NK-92 treated with Interleukin-12 subunit alpha and Interleukin-12 subunit beta, amount 100 ng/mL, for 24 hours (cell line): ENCODE data around the gene TBR1.

ENCODE experiments used
- DNase-seq: peaks from one replicate; lab custom pipeline; 2025; lab: John Stamatoyannopoulos, UW

Gene TBR1

DNA sequence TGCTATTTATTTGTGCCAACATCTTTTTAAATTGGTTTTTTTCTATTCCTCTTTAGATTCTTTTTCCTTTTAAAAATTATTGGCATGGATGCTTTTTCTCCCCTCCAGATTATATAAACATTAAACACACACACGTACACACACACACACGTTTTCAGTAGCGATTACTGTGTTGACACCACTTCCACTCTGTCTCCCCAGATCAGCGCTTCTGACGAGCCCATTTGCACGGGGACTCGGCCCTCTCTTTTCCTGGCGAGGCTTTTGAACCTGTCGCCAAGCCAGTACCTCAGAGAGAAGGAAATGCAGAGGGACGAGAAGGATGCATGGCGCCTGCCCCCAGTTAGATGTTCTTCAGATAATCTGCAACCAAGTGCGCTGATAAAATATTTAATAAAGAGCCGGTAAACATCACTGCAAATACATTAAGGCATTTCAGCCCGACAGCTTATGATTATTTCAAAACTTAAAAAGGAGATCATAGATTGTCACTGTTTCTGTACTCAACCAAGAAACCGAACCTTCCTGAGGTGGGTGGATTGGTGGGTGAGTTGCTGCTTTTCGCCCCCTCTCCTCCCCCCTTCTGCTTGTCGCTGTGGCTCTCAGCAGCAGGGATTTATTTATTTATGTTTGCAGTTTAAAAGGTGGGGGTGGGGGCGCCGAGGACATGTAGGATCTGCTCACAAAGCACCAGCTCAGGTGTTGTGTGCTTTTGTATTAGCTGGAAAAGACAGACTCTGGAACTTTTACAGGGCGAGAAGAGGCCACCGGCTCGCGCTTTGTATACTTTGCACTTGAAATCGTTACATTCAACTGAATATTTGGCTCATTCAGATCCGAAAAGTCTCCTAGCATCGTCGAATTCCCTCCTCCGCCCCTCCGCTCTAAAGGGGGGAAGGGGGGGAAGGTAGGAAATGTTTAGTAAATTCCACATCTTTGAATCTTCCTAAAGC, 787 bp upstream of the TBR1 start:
- DNase-seq, result no peak

DNA sequence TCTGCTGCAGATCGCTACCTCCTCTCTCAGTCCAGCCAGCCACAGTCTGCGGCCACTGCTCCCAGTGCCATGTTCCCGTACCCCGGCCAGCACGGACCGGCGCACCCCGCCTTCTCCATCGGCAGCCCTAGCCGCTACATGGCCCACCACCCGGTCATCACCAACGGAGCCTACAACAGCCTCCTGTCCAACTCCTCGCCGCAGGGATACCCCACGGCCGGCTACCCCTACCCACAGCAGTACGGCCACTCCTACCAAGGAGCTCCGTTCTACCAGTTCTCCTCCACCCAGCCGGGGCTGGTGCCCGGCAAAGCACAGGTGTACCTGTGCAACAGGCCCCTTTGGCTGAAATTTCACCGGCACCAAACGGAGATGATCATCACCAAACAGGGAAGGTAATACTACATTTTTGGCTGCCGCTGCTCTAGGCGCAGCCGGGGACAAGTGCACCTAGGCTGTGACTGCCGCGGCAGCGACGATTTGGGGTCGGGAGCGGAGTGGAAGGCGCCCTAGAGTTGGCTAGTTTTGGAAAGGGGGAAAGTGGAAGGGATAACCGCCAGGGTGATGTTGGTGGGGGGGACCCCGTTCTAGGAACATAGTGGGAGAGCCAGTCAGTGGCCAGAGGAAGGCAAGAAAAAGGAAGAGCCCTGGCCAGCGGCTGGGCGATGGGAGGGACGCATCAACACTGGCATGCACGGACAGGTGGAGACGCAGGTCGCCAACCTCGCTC, 776 bp downstream of the TBR1 start:
- no peak for DNase-seq

DNA sequence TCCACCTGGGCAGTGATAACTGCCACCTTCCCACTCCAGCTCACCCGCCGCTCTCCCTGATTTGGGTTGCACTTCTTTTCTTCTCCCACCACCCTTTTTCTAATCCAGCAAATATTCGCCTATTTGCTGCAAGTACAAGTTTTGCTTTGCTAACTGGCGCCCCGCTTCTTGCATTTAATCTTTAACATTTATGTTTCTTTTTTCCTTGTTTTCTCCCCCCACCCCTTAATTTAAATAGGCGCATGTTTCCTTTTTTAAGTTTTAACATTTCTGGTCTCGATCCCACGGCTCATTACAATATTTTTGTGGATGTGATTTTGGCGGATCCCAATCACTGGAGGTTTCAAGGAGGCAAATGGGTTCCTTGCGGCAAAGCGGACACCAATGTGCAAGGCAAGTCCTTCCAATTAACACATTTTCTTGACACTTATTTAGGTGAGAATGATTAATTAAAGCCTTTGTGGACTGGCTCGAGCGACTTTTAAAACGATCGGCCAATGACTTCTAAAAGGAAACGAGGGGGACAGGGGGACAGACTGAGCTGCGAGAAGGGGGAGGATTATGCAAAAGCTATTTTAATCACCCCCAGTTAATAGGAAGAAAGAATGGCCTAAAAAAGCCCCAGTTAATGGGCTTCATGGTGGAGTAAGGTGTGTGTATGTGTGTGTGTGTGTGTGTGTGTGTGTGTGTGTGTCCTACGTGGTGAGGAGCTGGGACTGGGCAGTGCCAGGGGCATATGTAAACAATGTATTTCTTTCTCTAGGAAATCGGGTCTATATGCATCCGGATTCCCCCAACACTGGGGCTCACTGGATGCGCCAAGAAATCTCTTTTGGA, 1.6 kb downstream of the TBR1 start:
- DNase-seq, result no peak

DNA sequence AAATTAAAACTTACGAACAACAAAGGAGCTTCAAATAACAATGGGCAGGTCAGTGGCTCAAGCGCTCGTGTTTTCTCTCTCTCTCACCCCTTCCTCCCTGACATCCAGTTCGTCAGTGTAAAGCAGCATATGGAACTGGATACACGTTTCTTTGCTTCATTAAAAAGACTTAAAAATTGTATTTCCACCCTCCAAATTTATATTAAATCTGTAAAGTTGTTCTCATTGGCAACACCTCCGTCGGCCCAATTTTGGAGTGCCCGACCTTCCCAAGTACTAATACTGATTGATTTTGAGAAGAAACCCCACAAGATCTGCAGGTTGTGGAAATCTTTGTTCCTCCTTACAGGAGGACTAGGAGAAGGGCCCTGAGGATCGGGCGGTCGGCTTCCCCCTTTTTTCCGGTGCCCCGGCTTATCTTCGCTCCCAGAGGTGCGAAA, 2.2 kb downstream of the TBR1 start:
- no peak for DNase-seq

DNA sequence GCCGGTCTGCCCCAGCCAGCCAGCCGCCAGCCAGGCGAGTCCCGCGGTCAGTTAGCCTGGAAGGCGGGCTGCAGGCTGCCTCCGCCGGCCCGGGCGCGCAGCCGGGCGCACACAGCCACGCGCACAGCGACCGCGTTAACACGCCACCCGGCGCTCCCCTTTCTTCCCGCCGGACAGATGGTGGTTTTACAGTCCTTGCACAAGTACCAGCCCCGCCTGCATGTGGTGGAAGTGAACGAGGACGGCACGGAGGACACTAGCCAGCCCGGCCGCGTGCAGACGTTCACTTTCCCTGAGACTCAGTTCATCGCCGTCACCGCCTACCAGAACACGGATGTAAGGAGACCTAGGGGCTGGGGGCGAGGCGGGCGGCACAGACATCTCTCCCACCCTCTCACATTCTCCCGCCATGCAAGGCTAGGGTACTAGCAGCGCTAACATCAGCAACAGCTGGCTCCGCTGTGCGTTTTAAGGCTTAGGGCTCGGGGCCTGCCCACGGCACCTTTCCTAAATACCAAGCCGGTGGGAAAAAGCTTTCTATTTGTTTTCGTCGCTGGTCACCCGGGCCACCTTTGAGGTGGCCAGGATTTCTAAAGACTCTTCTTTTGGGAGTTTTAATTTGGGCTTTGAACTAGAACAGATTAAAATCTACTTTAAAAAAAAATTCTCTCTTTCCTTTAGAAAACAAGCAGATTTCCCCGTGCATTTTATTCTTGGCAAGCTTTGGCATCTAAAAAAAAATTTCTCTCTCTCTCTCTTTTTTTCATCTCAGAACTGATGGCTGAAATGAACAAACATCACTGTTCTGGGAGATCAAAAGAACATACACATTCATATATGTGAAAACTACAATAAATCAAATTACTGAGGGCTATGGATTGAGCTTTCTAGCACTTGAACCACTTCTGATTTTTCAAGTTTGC, 2.9 kb downstream of the TBR1 start:
- DNase-seq, result no peak

DNA sequence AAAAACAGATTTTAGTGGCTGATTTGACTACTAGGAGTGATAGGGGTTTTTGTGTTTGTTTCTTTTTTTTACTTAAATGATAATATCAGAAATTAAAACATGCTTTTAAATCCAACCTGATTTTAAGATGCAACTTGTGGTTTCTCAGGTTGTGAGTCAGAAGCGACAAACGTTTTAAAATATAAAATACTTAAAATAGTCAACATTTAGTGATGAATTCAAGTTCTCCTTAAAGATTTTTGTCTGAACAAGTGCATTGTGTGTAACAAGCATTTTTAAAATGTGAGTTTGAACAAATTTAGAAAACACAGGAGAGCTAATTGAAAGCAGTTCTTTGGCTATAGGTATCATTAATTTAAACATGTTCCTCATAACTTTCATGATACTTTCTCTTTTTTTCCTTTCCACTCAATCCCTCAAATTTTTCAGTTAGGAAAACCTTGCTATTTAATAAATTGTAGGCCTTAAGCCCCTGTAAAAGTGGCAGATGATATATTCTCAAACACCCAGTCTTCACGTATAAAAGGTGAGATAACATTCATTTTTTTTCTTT, 3.6 kb downstream of the TBR1 start:
- no peak for DNase-seq

DNA sequence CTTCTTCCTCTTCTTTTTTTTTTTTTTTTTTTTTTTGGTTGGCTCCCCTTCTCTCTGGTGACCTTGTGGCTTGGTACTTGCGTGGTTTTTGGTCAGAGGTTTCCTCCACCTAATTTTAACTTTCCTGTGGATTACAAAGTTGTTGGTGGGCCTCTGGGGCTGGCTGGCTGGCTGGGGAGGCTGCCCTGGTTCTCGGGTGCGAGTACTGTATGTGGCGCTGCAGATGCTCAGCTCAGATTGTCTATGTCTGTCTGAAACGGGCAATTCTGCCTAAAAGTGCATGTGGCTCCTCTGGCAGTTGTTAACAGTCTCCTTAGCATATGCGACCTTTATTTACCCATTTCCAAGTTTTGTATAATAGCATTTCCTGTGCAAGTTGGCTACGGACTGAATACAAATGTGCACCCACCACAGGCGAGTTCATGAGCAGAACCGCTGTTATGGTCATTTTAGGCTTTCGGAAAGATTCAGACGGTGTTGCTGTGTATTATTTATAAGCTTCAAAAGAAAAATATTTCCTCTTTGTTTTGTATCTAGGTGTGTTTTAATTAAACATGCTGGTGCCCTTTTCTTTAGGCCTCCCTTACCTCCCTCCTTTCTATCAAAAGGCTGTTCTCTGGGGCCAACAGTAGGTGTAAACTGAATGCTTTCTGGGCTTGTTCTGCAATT, 4.4 kb downstream of the TBR1 start:
- DNase-seq, result no peak

DNA sequence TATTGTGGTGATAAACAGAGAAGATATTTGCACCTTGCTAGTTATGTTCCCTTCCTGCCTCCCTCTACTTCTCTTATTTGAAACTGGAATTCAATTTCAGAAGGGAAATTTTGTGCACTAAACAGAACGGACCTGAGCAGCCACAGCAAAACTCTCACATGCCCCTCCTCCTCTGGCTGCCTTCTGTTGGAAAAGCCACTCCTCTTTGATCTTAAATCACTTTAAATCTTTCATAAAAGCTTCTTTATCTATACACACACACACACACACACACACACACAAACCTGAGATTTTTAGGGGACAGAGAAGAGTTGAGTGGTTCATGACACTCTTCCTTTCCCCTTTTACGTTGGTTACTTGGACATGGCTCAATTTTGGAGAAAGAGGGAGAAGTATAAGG, 5.6 kb downstream of the TBR1 start:
- no peak for DNase-seq

DNA sequence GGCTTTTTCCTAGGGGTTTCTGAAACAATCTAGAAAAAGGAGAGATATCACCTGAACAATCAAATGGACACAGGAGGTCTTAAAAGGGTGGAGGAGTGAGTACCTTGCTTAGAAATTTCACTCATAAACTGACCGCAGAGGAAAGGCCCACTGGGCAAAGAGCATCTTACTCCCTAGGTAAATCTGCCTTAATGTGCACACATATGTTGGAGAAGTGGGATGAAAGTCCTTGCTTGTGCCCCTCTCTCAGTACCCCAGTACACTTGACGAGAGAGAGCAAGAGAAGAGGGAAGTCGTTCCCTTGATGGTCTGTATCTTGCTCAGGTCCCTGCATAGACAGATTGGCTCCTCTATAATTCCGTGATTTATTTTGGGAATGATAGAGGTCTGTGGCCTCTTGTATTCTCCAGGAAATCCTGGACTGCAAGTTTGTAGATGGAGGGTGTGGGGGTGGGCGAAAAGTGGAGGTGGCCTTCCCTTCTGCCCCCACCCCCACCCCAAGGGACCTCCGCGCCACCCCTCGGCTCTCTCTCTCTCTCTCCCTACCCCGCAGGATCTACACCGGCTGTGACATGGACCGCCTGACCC, 6.8 kb downstream of the TBR1 start:
- DNase-seq, result no peak

DNA sequence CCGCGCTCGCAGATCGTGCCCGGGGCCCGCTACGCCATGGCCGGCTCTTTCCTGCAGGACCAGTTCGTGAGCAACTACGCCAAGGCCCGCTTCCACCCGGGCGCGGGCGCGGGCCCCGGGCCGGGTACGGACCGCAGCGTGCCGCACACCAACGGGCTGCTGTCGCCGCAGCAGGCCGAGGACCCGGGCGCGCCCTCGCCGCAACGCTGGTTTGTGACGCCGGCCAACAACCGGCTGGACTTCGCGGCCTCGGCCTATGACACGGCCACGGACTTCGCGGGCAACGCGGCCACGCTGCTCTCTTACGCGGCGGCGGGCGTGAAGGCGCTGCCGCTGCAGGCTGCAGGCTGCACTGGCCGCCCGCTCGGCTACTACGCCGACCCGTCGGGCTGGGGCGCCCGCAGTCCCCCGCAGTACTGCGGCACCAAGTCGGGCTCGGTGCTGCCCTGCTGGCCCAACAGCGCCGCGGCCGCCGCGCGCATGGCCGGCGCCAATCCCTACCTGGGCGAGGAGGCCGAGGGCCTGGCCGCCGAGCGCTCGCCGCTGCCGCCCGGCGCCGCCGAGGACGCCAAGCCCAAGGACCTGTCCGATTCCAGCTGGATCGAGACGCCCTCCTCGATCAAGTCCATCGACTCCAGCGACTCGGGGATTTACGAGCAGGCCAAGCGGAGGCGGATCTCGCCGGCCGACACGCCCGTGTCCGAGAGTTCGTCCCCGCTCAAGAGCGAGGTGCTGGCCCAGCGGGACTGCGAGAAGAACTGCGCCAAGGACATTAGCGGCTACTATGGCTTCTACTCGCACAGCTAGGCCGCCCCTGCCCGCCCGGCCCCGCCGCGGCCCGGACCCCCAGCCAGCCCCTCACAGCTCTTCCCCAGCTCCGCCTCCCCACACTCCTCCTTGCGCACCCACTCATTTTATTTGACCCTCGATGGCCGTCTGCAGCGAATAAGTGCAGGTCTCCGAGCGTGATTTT, 7.6 kb downstream of the TBR1 start:
- no peak for DNase-seq

DNA sequence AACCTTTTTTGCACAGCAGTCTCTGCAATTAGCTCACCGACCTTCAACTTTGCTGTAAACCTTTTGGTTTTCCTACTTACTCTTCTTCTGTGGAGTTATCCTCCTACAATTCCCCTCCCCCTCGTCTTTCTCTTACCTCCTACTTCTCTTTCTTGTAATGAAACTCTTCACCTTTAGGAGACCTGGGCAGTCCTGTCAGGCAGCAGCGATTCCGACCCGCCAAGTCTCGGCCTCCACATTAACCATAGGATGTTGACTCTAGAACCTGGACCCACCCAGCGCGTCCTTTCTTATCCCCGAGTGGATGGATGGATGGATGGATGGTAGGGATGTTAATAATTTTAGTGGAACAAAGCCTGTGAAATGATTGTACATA, 8.3 kb downstream of the TBR1 start:
- DNase-seq, result no peak

DNA sequence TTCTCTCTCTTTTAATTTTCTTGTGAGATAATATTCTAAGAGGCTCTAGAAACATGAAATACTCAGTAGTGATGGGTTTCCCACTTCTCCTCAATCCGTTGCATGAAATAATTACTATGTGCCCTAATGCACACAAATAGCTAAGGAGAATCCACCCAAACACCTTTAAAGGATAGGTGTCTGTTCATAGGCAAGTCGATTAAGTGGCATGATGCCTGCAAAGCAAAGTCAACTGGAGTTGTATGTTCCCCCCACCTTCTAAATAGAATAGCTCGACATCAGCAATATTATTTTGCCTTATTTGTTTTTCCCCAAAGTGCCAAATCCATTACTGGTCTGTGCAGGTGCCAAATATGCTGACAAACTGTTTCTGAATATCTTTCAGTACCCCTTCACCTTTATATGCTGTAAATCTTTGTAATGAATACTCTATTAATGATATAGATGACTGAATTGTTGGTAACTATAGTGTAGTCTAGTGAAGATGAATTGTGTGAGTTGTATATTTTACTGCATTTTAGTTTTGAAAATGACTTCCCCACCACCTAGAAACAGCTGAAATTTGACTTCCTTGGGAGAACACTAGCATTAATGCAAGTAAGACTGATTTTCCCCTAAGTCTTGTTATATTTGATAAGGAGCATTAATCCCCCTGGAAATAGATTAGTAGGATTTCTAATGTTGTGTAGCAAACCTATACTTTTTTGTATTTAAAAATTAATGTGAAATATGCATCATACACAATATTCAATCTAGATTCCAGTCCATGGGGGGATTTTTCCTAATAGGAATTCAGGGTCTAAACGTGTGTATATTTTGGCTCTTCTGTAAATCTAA, 9.0 kb downstream of the TBR1 start:
- DNase-seq, result no peak

DNA sequence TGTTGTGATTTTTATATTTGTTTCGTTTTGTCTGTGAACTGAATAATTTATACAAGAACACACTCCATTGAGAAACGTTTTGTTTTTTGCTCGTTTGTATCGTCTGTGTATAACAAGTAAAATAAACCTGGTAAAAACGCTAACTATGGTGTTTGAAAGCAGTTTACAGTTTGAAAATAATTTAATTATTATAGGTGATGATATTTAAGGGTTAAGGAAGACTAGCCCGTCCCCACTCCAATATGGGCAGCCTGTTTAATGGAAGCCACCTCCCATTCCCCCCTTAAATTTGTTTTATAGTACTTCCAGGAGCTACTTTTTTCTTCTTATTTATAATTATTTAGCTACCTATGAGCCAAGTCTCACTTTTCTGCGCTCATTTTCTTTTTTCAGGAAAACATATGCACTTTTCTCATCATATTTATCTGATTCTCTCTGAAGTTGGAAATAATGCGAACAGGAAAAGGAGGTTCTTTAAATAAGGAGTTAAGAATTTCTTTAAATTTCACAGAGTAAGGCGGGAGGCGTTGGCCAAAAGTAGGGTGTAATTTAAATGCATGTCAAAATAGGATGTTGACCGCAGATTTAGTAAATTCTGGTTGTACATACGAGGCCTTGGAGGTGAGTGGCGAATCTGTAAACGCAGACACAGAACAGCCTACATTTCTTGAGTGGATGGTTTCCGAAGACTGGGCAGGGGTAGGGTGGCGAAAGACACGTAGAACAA, 9.8 kb downstream of the TBR1 start:
- no peak for DNase-seq

DNA sequence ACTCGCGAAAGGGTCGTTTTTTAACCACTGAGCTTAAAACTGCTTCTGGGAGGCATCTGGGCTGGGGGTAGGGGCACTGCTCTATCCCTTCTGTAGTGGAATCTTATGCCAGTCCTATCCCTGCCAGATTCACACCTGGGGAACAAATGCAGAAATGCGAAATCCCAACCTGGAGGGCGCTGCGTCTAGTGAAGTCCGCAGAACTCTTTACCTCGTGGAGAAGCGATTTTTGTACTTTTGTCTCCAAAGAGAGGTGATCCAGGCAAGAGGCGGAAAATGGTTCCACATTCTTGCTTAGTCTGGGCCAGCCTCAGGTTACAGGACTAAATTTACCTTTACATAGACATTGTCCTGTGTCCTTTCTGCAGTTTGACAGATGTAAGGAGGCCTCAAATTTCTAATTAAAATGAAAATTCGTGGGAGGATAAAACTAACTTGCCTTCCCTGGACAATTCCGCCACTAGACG, 10.4 kb downstream of the TBR1 start:
- no peak for DNase-seq

DNA sequence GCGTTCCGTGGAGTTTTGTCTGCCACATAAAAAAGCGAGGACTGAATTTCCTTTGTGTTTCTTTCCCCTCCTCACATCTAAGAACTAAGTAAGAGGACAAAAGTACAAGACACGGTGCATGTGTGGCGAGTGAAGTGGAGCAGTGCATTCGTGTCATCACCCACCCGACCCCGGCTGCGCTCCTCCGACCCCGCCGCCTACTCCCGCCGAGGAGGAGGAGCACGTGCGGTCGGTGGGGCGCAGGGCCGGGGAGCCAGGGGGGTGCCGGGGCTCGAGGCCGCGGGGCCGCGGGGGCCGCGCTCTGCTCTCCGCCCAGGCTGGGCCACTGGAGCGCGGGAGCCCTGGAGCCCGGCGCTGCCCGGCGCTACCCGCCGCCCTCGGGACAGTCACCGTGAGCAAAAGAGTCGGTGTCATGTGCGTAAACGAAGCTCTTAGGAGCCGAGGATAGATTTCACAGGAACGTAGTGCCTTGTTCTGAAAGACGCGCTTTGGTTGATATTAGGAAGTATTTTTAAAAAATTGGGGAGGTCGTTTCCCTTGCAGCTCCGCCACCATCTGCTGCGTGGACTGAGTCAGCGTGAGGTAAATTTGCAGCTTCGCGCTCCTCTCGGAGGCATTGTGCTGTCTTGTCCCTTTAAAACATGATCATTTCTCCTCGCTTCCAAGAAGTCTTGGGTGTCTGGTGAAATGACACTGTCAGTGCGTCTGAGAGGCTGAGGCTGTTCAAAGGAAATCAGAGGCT, 11.0 kb downstream of the TBR1 start:
- DNase-seq, result no peak
